ENCODE measurements around the gene NKX2-4.
"Not testable (repeated sequence)": the region's sequence is repeated elsewhere in the genome, so short reads cannot be mapped to it uniquely, and the experiment has no call there.

Gene NKX2-4

DNA sequence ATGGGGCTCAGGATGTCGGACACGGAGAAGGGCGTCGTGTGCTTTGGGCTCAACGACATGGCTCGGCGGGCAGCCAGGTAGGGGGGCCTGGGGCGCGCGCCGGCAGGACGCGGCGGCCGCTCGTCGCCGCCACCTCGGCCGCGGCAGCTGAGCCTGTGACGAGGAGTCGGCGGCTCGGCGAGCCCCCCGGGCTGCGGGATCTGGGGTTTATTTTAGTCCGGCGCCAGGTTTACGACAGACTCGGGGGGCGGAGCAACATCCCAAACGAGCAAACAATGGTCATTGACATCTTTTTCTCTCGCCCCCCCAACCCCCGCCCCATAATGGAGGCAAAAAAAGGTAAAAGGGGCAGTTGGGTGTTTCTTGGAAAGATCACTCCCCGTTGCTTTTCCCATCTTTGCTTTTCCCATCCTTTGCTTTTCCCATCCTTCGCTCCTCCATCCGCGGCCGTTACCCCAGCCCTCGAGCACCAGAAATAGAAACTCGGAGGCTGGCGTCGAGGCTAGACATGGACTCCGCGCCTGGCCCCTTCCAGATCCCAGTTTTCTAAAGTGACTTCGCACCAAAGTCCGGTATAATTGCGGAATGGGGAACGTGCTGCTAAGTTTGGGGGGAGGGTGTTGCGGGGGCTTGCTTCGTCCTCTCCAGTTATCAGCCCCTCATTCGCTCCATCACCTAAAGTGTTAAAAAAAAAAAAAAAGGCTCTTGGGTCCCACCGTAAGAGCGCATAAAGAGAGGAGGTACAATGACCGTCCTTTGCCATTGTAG, at the start of gene NKX2-4:
TSS of gene NKX2-4 (minus strand) at position 186 of the 768 bp plus-strand sequence. CDS start at position 59, 127 bp downstream.
- DNase-seq = no peak

DNA sequence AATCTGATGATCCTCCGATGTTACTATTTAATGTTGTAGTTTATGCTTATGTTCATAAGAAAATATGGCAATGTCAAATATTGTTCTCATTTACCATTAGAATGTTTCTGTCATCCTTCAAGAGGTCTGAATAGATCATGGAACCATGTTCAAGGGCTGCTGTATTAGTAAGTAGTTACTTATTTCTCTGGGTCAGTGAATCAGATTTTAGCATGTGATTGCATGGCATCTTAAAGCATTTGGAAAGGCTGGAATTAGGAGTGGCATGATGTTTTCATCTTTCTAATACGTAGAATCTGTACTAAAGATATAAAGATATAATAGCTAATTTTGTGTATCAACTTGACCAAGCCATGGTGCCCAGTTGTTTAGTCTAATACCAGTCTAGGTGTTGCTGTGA, 40.5 kb upstream of the NKX2-4 start:
- no peak for DNase-seq

DNA sequence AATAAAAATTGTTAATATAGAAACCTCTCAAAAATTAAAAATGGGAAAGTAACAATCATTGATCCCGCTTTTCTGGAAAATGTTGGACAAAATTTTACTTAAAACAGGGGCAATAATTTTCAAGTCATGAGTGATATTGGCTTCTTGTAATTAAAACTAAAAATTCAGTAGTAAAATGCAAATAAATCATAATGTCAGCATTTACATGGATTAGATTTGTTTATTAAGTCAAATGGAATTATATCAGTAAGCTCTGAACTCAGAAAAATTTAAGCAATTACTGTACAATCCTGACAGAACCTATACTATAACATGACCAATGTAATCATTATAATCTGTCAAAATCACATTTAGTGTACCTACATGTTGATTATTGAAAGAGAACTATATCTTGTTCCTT, 39.9 kb upstream of the NKX2-4 start:
- DNase-seq = no peak

DNA sequence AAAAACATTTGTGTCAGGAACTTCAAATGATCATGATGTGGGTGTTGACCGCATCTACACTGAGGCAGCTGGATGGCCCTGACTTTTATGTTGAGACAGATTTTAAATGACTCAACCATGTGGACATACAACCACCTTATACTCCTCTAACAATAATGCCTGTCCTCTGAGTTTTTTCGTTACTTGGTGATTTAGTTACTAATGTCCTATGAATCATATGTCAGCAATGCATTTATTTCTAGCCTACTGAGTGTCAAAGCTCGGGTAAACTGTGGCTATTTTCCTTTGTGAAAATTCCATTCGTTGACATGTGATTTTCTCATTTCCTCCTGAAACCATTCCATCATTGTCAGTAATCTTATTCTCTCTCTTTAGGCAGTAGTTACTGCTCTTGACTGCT, 38.9 kb upstream of the NKX2-4 start:
- no peak for DNase-seq

DNA sequence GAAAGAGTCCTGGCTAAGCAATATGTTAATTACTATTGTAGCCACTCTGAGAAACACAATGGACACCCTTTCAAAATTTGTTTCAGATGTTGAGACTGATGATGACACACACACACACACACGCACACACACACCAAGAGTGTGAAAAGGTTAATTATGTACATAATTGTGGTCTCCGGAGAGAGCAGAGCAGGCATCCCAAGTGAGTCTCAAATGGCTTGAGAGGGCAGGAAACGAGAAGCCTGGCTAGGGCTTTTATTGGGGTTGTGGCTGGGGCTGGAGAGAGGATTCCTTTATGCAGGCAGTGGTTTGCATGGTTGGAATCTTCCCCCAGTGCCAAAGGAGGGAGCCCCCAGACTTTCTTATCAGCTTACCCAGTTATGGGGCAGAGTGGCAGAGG, 38.2 kb upstream of the NKX2-4 start:
- DNase-seq = no peak

DNA sequence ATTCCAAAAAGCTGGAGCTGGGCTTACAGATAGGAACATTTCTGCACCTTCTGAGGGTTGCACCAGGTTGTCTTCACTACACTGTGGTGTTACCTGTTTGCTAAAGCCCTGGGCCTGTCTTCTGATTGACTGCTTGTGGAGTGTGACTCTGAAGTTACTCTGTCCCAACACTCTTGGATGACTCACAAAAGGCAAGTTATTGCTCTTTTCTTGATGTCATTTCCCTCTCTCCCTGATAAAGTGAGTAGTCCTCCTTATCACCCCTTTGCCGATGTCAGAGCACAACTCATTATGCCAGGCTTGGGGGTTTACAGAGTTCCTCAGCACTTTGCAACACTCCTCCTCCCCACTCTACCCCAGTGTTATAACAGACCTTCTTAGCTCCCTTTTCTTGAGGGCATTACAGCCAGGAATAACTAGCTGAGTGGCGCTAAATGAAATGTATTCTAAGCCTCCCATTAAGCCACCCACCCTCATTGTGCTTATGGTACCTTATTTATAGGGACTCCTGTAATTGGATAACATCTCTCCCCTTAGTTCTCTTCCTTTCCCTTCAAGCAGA, 36.1 kb upstream of the NKX2-4 start:
- no peak for DNase-seq

DNA sequence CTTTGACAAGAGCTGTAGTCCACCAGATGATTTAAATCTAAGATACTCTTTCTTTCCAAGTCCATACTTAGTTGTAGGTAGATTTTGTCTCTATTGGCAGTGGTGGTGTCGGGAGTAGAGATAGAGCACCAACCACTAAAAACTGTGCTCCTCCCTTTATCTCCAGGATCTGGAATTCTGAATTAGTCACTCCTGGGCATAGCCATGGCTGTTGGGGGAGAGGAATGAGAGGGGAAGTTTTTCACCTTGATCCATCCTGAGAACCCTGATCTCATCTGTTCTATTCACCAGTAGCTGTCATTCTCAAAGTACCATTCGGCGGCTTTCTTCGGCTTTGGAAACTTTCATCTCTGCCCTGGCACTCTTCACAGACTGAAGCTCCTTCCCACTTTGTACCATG, 35.6 kb upstream of the NKX2-4 start:
- no peak for DNase-seq

DNA sequence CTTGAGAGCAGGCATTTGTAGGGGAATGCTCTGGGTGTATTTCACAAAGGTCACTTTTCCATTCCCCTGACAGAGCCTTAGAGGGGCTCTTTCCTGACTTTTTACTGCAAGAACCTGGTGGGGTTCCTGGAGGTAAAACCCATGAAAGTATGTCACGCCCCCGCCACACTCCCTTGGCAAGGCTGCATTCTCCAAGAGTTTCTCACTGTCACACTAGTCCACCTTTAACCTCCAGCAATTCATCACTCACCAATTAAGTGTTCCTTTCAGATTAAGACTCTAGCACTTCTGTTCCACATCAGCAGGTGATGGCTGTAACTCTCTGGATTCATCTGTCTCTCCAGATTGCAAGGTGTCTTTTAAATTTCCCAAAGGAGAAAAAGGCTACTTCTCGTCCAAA, 32.7 kb upstream of the NKX2-4 start:
- no peak for DNase-seq

DNA sequence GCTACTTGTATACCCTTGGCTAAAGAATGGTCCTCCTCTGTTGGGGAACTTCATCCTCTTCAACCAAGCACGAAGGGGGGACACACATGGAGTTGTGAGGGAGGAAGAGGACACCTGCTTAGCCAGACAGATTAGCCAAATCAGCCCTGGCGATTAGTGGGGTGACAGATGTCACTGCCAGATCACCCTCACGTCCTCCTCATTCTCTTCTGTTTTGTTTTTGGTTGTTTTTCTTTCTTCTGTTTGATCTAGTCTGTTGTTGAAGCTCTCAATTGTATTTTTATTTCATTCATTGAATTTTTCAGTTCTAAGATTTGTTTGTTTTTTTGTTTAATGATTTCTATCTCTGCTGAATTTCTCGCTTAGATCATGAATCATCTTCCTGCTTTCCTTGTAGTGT, 27.5 kb upstream of the NKX2-4 start:
- no peak for DNase-seq

DNA sequence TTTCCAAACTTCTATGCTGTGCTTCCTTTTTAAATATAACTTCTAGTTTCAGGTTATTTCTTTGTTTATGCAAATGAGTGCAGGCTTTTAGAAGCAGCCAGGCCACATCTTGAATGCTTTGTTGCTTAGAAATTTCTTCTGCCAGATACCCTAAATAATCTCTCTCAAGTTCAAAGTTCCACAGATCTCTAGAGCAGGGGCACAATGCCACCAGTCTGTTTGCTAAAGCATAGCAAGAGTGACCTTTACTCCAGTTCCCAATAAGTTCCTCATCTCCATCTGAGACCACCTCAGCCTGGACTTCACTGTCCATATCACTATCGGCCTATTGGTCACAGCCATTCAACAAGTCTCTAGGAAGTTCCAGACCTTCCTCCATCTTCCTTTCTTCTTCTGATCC, 26.4 kb upstream of the NKX2-4 start:
- DNase-seq = not testable (repeated sequence)

DNA sequence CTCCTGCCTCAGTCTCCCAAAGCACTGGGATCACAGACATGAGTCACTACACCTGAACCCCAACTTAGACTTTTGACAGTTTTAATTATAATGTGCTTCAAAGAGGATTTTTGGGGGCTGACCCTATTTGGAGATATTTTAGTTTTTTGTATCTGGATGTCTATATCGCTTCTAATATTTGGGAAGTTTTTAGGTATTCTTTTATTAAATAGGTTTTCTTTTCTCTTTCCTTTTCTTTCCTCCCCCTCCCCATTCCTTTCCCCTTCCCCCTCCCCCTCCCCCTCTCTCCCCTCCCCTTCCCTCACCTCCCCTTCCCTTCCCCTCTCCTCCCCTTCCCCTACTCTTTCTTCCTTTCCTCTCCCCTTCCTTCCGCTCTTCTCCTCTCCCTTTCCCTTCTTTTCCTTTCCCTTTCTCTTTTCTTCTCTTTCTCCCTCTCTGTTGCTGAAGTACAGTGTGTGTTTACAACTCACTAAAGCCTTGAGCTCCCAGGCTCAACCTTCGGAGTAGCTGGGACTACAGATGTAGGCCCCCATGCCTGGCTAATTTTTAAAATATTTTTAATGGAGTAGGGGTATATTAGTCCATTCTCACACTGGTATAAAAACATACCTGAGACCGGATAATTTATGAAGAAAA, 24.4 kb upstream of the NKX2-4 start:
- DNase-seq = no peak

DNA sequence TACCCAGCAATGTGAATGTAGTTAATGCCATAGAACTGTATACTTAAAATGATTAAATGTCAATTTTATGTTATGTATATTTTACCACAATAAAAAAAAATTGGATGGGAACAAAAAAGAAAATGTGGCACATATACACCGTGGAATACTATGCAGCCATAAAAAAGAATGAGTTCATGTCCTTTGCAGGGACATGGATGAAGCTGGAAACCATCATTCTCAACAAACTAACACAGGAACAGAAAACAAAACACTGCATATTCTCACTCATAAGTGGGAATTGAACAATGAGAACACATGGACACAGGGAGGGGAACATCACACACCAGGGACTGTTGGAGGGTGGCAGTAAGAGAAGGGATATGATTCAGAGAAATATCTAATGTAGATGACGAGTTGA, 21.8 kb upstream of the NKX2-4 start:
- not testable (repeated sequence) for DNase-seq

DNA sequence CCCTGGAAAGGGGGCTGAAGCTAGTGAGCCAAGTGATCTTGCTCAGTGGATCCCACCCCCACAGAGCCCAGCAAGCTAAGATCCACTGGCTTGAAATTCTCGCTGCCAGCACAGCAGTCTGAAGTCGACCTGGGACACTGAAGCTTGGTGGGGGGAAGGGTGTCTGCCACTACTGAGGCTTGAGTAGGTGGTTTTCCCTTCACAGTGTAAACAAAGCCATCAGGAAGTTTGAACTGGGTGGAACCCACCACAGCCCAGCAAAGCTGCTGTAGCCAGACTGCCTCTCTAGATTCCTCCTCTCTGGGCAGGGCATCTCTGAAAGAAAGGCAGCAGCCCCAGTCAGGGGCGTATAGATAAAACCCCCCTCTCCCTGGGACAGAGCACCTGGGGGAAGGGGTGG, 16.7 kb upstream of the NKX2-4 start:
- DNase-seq = not testable (repeated sequence)

DNA sequence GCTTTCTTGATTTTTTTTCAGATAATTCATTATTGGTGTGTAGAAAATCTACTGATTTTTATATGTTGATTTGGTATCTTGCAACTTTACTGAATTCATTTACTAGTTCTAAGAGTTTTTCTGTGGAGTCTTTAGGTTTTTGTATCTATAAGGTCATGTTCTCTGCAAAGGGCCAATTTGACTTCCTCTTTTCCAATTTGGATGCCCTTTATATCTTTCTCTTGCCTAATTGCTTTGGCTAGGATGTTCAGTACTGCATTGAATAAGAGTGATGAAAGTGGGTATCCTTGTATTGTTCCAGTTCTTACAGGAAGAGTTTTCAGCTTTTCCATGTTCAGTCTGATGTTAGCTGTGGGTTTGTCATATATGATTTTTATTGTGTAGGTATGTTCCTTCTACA, 14.4 kb upstream of the NKX2-4 start:
- no peak for DNase-seq

DNA sequence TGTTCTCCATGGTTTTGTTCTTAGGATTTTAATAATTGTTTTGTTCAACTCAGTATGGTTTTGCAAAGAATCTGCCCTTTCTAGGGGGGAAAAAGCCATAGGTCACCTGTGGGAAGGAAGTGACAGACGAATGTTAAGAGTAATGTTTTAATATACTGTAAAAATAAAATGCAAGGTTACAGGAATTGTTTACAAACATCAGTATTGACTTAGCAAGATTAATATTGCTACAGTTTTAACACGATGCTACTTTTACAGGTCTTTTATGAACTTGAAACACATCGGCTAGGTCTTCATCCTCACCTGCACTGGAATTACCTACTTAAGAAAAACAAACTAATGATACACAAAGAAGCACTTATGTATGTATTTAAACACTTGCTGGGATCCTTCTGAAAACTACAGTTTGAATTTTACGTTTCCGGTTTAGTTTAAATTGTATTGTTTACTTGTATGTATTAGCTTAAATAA, 1.7 kb upstream of the NKX2-4 start:
- DNase-seq = no peak

DNA sequence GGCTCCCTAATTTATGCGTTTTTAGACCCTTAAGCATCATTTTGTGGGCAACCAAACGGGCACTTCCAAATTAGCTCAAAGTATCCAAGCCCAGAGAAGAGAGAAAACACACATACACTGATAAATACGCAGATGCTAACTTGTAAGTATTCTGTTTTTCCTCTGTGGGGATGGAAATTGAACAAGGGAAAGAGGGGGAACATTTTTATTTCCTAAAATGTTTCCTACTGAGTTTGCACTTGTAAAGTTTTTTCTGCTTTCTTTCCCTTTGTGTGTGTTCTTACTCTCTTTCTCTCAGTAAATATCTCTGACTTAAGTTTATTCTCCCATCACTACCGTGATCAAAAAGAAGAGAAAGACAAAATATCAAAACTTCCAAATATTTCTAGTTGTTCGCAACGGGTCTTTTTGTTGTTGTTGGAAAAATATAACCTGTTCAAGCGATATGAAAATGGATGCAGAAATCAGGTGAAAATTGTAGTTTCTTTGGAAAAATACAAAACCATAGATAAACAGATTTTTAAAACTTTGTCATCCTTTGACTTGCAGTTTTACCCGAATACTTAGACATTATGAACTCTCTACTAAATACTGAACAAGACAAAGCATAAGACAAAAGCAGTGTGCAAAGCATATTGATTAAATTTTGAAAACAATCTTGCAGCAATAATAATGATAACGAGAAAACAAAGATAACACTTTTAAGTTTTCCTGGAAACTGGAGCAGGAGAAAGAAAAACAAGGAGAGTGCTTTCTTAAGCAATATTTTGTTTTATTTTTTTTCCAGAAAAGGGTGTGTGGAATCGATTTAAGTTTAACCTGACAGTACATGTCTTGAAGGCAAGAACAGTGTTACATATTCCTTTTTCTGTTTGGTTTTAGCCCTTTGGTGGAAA, 1.0 kb upstream of the NKX2-4 start:
- DNase-seq = no peak

DNA sequence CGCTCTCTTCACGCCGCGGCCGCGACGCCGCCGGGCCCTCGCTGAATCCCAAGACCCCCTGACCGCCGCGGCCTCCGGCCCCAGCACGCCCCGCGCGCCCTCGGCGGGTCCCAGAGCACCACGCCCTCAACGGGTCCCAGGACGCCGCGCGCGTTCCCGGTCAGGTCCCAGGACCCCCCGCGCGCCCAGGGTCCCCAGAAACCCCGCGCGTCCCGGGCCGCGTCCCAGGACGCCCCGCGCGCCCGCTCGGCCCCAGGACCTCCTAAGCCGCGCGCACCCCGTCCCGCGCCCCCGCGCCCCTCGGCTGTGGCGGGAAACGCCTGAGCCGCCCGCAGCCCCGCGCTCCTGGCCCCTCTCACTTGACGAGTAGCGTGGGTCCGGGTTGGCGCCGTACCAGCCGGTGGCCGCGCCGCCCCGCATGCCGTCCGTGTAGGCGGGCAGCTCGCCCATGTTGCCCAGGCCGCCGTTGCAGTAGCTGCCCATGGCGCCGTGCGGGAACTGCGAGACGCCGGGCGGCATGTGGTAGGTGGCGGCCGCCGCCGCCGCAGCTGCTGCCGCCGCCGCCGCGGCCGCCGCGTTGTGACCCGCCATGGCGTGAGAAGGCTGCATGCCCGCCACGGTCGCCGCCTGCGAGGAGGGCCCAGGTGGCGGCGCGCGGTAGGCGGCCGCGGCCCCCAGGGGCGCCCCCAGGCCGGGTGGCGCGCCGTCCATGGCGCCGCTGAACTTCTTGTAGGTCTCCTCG, 556 bp downstream of the NKX2-4 start:
- no peak for DNase-seq

DNA sequence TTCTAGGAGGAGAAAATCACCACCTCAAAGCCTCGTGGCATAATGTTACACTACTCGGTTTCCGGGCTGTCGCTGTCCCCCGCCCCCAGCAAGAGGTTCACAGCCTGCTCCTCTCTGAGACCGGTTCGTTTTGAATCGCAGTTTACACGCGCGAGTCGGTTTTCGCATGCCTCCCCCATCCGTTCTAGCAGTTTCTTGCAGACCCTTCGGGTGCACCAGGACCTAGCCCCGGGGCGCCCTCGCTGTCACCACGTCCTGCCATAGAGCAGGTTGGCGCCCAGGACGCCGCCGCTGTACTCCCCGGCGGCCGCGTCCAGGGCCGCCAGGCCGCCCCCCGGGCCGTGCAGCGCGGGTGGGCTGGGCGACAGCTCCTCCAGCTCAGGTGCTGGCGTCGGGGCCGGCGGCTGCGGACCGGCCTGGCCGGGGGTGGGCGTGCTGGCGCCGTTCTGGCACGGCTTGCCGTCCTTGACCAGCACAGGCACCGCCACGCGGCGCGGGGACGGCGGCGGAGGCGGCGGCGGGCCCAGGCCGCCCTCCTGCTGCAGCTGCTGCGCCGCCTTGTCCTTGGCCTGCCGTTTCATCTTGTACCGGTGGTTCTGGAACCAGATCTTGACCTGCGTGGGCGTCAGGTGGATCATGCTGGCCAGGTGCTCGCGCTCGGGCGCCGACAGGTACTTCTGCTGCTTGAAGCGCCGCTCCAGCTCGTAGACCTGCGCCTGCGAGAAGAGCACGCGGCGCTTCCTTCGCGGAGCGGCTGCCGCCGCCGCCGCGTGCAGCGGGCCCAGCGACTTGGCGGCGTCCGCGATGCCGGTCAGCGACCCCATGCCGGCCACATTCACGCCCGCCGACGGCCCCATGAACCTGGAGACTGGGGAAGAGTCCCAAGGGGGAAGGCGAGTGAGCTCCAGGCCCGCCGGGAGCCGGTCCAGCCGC, 1.4 kb downstream of the NKX2-4 start:
- DNase-seq = peak; percentile 43

DNA sequence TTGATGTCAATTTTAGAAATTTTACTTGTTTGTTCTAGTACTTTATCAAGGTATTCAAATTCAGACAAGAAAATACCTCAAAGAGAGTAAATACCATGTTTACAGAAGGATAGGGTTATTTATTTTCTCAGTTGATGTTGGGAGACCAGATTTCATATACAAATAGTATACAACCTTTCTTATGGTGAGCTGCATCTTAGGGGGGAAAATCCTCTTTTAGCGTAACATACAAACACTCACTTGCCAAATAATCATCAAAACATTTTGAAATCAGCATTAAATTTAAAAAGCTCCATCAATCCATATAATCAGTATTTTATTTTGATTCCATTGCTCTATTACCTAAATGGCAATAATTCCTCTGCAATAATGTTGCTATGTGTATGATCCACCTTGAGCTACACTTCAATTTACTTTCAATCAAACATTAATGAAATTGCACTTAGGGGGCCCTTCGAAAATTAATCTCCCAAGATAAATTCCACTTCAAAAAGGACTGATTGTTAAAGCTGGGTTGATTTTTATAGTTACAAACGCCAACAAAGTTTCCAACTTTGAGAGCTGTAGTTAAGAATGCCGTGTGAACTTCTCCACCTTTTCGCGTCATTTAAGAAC, 2.2 kb downstream of the NKX2-4 start:
- no peak for DNase-seq

DNA sequence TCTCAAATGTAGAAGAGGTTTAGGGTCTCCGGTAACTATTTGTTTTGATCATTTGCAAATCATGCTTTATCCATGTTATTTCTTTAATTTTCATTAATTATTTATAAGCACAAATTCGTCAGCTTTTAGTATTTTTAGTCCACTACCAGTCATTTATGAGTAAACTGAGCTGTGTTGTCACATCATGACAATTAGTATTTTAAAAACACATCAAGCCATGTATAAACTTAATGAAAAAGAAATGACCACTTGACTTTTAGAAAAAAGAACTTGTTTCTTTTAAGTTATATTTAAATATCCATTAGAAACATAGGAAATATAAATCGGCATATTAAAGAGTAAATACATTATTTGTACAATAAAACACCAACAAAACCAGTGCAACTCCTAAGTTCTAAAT, 2.8 kb downstream of the NKX2-4 start:
- no peak for DNase-seq
